Measurements from ENCODE around the gene KCNMA1.
A peak's percentile ranks its signal among the peaks of the same experiment; 100 is the strongest.

KCNMA1 gene

DNA sequence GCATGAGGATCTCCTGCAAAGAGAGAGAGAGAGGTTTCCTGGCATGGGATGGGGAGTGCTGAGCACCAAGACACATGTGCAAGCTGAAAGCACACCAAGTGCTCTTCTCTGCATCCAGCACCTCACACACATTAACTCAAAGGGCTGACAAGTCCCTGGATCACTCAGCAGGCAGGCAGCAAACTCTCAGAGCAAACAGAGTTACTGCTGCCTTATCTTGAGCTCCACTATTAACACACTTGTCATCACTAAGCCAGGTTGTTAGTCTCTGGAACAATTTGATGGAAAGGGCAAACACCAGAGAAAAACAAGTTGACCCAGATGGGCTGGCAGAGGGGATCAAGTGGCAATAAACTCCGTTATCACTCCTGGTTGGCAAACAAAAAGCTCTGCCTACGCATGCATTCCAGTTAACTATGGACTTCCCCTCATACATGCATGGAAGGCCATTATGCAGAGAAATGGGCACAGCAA is 349.9 kb downstream of the KCNMA1 start:
- DNase-seq: no peak

- peak; percentile 2 for DNase-seq
These were observed 350.8 kb downstream of the KCNMA1 start for GRCh38 chr10:77286531-77287508.

- DNase-seq: no peak
These were observed 352.0 kb downstream of the KCNMA1 start for GRCh38 chr10:77285529-77286182.

- no peak for DNase-seq
These were observed 352.8 kb downstream of the KCNMA1 start for GRCh38 chr10:77284797-77285196.

DNA sequence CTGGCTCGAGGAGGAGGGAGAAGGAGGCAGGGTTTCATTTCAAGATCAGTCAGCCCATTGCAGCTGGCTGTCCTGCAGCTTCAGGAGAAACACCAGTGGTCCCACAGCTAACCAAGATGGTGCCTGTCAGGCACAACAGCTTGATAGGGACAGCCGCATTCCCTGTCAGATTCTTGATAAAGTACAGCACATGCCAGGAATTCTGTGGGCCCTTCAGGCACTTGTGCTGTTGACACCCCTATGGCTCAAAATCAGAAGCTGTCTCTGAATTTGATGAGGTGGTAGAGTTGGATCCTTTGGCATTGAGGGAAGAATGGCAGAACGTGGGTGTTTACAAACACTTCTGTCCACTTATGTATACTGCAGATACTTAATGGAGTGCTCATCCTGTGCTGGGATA is 354.3 kb downstream of the KCNMA1 start:
- DNase-seq: no peak

DNA sequence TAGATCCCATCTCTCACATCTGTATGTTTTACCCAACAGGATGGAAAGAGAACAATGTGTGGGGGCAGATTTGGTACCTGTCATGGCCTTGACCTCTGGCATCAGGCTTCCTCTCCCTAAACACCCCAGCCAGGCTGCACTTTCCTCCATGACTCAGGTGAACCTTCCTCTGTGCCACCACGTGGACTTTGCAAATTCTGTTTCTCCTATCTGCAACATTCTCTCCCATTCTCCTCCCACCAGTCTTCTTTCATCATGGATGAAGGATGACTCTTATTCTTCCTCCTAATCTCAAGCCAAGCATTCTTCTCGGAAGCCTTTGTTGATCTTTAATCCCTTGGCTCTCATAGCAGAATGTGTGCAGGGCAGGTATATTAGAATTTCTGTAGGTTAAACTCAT is 355.4 kb downstream of the KCNMA1 start:
- DNase-seq: no peak

- DNase-seq: no peak
These were observed 355.9 kb downstream of the KCNMA1 start for GRCh38 chr10:77281719-77282118.

DNA sequence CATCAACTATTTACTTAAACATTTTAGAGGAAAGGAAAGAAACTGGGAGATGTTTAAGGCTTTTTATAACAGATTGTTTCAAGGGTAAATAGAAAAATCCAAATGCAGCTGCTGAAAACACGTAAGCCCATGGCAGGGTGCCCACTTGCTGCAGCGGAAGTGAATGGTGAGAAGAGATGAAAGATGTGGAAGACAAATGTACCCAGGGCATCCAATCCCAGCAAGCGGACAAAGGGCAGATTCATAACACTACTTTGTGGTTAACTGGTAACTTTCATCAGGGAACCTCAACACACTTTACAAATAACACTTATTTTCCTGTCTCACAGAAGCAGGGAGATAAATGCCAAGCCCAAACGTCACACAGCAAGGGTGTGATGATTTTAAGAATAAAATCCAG is 358.4 kb downstream of the KCNMA1 start:
- DNase-seq: no peak

DNA sequence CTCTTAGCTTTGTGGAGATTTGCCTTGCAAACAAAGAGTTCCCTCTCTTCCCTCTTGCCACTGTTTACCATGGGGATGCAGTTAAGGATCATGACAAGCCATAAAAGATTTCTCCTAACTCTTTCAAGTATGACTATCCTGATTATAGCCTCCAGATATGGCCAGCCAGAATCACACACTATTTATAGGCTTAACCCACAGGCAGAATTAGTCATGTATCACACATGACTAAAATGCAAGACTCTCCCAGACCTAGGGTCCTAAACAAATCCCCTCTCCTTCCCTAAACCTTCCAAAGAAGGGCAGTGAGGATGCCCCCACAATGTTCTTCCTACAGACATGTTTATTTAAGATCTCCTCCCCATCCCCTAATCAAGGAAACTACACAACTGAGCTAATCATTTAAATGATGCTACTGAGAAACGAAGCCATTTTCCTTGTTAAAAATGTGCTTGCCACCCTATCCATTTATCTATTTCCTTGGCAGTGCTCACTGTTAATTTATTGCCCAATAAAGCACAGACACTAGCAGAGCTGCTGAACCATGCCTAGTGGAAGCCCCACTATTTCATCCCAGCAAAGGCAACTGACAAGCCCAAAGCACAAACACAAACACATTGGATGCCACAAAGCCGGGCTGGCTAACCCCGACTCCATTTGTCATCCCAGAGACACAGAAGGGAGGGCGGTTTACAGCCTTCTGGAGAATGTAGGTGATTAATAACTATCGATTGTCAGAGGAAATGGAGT is 363.4 kb downstream of the KCNMA1 start:
- no peak for DNase-seq

- no peak for DNase-seq
These were observed 368.4 kb downstream of the KCNMA1 start for GRCh38 chr10:77269163-77269562.

DNA sequence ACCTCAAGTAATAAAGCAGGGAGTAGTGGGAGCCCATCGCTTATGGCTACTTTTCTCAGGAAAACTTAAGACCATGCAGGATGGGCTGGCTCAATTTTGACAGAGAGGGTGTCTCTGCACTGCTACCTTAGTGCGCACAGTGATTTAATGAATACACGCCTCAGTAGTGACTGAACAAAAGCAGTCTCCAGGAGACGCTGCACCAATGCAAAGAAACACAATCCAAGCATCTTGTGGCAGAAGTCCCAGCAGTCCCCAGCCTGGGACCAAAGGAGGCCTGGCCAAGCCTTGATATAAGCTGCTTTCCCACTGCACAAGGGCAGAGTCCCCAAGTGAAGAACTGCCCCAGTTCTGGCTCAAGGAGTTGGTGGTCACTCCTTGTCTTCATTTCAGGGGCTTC is 368.9 kb downstream of the KCNMA1 start:
- no peak for DNase-seq

- peak; percentile 27 for DNase-seq
These were observed 369.6 kb downstream of the KCNMA1 start for GRCh38 chr10:77267703-77268675.

- DNase-seq: no peak
These were observed 371.4 kb downstream of the KCNMA1 start for GRCh38 chr10:77266242-77266641.

DNA sequence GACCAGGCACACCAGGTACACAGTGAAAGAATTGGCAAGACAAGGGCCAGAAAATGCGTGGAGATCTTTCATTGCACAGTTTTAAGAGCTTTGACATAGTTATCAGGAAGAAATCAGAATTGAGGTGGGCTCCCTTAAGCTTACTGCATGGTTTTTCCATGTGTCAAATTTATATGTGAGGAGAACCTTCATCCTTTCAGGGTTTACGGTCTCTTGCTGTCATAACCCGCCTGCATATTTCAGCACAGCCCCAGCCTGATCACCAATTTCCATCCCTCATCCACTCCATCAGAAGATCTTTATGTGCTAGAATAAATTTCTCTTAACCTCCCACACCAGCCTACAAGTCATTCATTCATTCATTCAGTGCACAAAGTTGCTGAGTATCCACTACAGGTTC is 373.1 kb downstream of the KCNMA1 start:
- DNase-seq: no peak

DNA sequence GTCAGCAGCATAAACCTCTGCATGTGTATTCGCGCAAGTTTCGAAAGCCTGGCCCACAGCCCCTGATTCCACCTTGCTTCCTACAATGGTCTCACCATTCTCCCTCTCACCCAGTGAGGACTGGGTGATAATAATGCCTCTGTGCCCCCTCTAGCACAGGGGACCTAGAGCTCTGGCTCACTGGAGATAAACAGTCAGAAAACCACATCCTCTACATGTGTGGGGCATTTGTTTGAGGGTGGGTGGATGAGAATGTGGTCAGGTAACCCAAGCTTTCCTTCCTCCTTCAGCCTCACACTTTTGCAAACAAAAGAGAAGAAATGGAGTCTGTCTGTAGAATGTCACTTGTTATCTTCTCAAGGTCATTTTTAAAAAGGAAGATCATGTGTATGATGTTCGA is 373.5 kb downstream of the KCNMA1 start:
- no peak for DNase-seq

- DNase-seq: no peak
These were observed 373.9 kb downstream of the KCNMA1 start for GRCh38 chr10:77263700-77264099.

DNA sequence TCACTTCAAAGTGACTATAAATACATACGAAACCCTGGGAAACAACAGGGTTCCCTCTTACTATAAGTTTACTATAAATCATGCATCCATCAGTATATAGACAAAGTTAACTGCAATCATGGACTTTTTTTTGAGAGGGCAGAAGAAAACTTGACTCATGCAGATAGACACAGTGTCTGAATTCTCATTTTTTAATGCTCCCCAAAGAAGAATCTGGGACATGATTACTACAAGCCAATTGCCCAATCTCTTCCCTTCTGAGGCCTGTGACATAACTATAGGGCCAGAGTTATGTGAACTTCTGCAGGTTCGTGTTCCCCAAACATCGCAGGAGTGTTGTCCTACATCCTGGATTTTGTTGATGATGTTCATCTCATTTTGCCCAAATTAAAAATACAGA is 376.5 kb downstream of the KCNMA1 start:
- no peak for DNase-seq

DNA sequence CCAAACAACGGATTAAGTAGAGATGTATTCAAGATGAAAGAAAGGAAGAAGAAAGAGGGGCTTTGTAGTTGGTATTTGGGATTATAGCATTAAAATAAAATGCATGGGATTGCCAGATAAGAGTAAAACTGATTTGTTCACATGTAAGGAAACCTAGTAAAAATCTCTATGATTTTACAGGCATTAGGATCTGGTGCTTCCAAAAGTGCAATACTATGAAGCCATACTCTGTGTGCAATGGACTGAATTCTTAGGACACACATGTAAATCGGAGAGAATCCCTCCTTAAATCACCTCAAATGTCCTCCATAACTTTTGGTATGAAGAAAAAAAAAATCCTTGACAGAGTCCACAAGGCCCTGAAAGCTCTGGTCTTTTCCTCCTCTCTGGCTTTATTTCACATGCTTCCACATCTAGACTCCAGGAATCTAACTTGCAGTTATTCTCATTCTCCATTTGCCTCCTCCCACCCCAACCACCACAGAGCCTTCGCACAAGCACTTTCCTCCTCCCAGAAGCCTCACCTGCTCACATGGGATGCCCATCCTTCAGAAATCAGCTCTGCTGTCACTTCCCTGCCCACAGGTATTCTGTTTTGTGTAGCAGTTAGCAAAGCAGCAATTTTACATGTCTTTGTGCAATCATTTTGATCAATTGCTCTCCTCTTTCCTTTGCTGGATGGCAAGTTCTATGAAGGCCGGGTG is 378.3 kb downstream of the KCNMA1 start:
- DNase-seq: no peak

GRCh38 chr10:77256346-77256745 is 381.3 kb downstream of the KCNMA1 start:
- DNase-seq: peak; percentile 92

DNA sequence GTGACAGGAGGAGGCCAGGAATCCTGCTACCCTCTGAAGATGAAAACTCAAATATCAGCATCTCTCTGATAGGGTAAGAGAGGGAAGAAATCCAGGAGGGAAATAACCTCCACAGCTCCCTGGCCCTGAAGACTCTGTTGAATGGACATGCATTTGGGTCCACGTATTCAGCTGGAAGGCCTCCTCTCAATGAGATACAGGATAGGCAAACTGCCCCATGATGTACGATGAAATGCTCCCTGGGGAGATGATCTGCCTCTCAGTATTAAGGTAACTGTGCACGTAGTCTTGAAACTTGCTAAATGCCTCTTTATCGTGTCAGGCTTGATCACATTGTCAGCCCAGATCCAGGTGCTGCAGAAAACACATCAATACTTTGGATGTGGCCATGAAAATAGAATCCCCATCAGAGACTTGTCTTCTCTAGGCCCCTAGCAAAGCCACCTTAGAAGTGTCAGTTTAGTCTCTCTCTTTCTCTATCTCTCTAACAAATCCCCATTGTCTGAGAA is 384.0 kb downstream of the KCNMA1 start:
- DNase-seq: peak; percentile 39

DNA sequence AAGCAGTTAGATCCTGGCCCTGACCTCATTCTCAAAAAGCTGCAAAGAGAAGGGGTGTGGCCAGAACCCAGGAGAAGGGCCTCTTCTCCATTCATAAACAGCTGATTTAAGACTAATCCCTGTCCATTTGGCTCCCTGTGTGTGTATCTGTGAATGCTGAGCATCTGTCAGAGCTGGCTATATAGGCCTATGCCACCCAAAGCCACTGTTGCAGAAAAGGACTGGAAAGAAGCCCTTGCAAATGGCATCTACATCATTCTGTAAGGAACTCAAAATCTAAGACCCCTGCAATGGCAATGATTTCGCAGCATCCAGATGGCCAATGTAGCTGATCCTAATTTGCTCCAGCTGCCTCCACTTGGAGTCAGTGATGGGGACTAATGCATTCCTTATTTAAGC is 384.5 kb downstream of the KCNMA1 start:
- peak; percentile 94 for DNase-seq
